Hepatic stellate cell (primary cell): Measurements from ENCODE around the gene PRDX2.

Source experiments
- DNase-seq: peaks from one replicate; pipeline ENCODE4 v3.0.0; 2011; ENCODE audit warnings: low spot score

The PRDX2 gene

DNA sequence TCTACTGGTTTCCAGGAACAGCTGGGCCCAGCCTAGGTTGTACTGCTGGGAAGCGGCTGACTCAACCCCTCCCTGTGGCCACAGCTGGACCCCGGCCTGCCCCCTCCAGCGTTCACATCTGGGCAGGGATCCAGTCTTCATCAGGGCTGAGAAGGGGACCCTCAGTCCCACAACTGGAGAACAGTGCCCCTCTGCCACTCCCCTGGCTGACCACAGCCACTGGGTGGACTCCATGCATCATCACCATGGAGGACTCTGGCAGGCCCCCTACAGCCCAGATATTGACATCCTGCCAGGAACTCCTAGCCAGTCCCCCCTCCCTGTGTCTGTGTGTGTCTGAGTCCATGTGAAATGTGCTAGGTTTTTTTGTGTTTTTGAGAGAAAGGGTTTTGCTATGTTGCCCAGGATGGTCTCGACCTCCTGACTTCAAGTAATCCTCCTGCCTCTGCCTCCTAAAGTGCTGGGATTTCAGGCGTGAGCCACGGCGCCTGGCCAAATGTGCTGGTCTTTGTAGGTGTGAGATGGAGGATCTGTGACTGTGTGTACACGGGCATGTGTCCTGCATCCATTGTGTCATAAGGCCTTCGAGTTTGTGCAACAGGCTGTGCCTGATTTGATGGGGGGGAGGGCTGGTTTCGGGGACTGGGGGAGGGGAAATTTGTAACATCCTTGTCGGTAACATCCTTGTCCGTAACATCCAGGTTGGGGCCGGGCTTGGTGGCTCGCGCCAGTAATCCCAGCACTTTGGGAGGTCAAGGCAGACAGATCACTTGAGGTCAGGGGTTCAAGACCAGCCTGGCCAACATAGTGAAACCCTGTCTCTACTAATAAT lies 22.2 kb downstream of the PRDX2 start:
- peak; percentile 73 for DNase-seq

DNA sequence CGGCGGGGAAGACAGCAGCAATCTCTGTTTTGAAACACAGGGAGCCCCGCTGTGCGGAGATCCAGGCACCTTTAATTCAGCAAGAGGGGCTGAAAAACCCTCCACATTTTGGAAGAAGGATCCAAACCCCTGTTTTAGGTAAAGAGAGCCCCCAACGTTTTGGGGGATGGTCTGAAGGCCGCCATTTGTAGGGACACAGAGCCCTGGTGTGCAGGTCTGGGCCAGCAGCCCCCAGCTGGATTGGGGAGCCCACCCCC lies 22.8 kb downstream of the PRDX2 start:
- no peak for DNase-seq

DNA sequence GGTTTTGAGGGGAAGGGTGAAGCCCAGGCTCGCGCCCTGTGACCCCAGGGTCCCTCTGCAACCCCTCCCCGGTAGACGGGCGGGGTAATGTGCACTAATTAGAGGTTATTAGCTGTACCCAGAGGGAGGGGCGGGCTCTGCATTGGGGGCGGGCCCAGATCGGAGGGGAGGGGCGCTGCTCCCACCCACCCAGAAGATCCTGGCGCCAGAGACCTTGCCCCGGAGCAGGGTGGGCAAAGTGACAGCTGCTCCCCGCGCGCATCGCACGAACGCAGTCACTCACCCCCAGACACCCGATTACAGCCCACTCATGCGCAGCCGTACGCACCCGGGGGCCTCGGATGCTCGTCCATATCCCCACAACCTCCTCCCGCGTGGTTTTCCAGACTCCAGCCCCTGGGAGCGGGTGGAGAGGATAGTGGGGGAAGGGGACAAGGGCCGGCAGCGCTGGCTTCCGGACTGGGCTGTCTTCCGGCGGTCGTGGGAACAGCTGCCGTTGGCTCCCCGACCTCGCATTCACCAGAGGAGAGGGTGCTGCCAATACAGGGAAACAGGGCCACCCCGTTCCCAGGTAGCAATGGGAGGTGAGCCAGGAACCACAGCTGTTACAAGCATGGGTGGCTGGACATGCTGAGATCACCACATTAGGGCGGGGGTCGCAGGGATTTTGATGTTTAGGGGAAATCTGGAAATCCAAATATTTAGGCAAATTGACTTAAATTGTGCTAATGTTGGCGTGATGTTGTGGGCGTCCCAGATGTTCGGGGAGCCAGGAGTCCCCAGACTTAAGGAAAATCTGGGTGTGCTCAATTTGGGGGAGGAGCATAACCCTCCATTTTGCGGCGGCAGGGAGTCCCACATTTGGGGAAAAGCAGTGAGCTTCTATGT lies 23.3 kb downstream of the PRDX2 start:
- DNase-seq, result peak; percentile 86

DNA sequence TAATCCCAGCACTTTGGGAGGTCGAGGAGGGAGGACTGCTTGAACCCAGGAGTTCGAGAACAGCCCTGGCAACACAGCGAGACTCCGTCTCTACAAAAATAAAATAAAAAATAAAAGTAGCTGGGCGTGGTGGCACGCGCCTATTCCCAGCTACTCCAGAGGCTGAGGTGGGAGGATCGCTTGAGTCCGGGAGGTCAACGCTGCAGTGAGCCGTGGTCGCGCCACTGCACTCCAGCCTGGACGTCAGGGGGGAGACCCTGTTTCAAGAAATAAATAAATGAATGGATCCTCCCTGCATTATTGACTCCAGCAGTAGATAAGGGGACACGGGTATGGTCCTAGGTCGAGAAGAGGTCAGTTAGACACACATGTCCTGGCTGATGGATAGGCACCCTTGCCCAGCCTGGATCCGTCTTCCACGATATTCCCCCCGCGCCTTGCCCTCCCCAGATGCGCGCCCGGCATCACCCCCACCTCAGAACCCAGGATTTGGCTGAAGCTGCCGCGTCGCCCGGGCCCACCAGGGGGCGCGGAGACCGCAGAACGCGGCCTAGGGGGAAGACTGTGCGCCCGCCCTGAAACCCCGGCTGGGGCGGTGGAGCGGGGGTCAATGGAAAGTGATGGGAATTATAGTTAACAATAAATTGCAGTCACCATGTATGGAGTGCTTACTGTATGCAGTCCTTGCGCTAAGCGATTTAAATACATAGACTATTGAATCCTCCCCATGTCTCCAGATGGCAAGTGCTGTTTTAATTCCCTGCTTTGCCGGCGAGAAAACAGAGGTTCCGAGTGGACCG lies 24.2 kb downstream of the PRDX2 start:
- peak; percentile 86 for DNase-seq

DNA sequence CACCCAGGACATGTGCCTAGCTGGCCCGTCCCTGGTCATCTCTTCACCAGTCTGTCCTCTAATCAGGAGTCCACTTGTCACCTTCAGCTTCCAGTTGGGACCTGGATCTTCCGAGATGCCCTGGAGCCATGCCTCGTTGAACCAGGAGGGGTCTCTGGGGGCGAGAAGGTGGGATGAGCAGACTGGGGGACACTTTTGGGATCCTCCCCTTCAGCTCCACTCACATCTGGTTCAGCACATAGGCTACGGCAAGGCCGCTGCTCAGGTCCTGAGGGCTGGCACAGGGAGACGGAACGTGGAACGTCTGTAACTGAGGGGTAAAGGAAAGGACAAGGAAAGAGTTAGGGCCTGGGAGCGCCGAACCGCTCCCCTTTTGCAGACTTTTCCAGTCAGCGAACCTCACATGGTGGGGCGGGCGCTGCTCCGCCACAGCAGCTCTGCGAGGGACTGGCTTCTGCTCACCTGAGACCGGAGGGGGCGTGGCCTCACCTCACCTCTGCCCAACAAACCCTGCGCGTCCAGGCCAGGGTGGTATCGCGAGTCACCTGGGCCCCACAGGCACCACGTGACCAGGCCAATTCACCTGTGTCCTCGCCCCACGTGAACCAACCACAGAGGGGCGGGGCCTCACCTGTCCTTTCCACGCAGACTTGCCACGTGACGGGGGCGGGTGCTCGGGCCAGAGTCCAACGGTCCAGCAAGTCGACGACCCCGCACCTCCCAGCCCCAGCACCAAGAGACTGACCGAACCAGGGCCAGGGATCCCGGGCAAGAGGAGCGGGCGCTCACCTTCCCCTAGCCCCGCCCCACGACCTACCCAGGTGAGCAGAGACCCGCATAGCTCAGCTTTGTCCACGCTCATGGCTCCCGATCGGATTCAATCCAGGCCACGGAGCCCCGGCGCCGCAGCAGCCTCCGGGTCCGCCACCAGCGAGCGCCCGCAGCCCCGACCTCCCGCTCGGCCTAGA lies 26.7 kb downstream of the PRDX2 start, which contains the start of gene HOOK2:
Gene HOOK2 (minus strand): TSS at position 965 of the 968 bp plus-strand sequence. CDS start 103 bp downstream, at position 862.
- no peak for DNase-seq

DNA sequence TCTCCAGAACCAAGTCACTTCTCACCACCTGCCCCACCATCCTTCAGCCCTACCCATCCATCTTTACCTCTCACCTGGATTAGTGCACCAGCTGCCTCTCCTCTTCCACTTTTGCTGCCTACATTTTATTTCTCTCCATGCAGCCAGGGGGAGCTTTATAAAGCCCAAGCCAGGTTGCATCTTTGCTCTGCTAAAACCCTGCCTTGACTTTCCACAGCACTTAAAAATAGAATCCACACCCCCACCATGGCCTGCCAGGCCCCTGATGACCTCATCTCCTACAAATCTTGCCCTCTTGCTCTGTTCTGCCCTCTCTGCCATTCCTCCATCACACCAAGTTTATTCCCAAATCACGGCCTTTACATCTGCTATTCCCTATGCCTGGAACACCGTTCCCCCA lies 28.0 kb downstream of the PRDX2 start:
- peak; percentile 58 for DNase-seq

DNA sequence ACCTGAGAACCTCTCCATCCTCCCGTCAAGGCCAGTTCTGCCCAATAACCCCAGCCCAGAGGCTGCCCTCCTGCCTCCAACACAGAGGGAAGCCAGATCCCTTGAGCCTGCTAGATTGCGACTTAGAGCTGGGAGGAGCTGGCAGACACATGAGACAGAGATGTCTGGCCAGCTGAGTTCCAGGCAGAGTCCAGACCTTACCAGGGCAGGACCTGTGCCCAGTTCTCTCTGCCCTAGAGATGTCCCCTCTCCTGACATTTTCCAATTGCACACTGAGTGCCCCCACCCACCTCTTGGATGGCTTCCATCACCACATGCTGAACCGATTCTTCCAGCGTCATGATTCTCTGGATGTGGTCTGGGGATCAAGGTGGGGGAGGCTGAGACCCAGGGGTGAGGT lies 29.3 kb downstream of the PRDX2 start:
- no peak for DNase-seq

DNA sequence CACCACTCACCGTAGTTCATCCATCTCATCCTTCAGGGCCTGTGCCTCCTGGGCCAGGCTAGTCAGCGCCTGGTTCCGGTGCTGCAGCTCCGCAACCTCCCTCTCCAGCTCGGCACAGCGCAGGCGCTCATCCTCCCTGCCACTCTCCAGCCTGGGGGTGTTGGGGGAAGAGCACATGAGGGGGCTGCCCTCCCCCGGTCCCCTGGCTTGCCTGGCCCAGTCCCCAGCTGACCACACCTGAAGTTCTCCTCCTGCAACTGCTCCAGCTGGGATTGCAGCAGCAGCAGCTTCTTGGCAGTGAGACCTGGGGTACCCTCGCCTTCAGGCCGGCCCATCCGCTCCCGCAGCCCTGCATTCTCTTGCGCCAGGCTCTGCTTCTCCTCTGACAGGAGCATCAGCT lies 30.7 kb downstream of the PRDX2 start:
- DNase-seq, result no peak

DNA sequence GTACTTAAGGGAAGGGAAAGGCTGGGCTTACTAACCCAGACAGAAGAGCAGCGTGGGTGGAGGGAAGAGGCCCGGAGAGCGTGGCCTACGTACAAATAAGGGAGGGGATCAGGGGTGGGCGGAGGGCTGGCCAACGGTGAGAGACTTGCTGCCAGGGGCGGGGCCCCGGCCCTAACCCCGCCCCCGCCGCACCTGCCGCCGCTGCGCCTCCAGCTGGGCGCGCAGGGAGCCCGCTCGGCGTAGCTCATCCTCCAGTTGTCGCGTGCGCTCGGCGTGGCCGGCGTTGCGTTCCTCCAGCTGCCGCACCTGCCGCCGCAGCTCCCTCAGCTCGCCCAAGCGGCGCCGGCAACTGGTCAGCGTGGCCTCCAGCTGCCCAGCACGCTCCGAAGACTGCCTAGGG lies 31.9 kb downstream of the PRDX2 start:
- no peak for DNase-seq

DNA sequence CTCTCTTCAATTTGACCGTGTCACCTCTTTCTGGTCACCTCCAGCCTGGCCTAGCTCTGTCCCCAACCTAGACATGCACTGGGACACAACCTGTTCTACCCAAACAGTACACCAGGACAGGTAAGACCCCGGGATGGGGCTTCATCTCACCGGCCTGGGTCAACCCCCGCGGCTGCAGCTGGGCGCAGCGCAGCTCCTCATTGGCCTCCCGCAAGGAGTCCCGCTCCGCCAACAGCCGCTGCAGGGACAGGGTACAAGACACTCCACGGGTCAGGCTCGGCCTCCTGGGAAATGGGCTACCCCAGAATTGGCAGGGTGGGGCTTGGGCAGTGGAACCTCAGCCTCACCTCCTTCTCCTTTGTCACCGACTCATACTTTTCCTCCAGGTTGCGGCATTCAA lies 33.9 kb downstream of the PRDX2 start:
- no peak for DNase-seq

DNA sequence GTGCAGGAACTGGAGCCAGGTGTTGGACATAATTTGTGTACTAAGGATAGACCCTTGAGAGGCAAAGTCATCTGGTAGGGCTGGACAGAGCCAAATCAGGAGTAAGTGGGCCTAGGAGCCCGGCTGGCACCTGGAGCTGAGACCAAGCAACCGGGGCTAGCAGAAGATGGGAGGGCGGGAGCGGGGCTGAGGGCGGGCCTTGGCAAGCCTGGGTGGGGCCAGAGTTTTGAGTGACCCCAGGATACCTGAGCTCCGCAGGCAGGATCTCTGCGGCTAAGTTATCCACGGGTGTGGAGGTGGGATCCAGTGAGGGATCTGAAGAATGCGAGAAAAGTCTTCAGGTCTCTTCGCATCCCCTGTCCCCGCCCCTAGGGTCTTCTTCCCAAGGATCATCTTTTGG lies 34.5 kb downstream of the PRDX2 start:
- DNase-seq, result no peak

DNA sequence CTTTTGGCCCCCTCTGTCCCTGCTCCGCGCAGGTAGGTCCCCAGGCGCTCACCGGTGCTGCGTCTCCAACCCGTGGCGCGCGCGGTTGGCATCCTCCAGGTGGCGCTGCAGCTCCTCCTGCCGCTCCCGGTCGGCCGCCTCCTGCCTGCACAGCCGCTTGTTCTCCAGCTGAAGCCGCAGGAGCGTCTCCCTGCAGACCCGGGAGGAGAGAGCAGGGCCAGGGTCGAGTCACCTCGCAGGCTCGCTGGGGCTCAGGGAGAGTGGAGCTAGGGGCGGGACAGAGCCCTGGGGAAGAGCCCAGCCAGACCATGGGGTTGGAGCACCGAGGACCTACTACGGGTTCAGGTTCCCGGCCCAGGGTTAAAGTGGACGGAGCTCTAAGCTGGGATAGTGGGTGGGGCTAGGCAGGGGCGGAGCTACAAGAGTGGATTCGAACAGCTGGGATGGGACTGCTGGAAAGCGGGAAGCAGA lies 35.5 kb downstream of the PRDX2 start:
- DNase-seq, result no peak

DNA sequence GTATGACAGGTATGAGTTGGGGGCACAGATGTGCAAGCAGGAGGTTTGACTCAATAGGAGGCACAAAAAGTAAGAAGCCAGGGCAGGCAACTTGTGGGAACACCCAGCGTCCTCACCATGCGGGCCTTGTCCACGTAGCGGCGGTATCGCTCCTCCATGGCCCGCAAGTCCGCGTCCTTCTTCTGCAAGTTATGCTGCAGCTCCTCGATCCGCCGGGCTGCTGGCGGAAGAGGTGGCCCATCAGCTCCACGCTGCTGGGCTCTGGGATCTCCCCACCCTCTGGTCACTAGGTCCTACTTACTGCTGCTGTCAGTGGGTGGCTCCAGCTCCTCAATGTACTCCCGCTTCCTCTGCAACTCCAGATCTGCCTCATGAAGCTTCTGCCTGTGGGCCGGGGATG lies 36.9 kb downstream of the PRDX2 start:
- no peak for DNase-seq

DNA sequence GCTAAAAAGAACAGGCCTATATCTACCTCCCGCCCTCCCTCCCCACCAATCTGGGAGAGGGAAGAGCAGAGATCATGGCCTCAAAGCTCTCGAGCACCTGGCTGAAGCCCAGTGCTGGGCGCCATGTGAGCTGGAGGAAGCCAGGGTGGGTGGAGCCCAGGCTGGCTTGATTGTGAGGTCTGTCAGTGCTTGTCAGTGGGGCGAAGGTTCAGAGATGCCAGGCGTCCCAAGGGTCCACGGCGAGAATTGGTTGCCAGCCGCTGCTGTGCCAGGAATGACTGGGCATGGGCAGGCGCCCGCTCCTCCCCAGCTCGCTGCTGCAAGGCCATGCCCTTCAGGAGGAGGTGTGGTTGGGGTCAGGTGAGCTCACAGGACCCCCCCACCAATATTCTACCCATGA lies 38.5 kb downstream of the PRDX2 start:
- DNase-seq, result no peak

DNA sequence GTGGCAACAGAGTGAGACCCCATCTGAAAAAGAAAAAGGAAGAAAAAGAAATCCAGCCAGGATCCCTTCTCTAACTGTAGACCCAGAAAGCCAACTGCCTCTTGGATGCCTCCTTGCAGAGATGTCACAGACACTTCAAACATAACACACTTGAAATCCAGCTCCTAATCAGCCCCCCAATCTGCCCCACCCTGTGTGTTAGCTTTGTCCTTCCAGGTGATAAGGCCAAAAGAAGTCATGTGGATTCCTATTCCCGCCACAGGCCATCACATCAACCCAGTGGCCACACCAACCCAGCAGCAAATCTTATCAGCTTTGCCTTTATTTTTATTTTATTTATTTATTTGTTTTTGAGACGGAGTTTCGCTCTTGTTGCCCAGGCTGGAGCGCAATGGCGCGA lies 41.9 kb downstream of the PRDX2 start:
- DNase-seq, result no peak

DNA sequence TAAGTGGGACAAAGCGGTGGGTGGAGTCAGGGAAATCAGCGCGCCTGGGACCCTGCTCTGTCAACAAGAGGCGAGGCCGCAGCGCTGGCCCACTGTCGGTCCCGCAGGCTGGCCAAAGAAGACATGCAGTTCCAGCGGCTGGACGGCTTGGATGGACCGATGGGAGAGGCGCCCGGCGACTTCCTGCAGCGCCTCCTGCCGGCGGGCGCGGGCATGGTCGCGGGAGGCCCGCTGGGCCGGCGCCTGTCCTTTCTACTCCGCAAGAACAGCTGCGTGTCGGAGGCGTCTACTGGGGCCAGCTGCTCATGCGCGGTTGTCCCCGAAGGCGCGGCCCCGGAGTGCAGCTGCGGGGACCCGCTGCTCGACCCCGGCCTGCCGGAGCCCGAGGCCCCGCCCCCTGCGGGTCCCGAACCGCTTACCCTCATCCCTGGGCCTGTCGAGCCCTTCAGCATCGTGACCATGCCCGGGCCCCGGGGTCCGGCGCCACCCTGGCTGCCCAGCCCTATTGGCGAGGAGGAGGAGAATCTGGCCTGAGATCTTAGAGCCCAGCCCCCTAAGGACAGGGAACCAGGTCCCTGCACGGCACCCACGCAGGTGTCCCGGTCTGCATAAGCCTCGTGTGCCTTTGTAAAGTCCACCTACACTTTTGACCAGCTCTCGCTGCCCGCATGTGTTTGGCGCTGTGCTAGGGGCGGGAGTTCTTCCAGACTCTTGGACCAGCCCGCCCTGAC lies 43.9 kb downstream of the PRDX2 start:
- peak; percentile 90 for DNase-seq

DNA sequence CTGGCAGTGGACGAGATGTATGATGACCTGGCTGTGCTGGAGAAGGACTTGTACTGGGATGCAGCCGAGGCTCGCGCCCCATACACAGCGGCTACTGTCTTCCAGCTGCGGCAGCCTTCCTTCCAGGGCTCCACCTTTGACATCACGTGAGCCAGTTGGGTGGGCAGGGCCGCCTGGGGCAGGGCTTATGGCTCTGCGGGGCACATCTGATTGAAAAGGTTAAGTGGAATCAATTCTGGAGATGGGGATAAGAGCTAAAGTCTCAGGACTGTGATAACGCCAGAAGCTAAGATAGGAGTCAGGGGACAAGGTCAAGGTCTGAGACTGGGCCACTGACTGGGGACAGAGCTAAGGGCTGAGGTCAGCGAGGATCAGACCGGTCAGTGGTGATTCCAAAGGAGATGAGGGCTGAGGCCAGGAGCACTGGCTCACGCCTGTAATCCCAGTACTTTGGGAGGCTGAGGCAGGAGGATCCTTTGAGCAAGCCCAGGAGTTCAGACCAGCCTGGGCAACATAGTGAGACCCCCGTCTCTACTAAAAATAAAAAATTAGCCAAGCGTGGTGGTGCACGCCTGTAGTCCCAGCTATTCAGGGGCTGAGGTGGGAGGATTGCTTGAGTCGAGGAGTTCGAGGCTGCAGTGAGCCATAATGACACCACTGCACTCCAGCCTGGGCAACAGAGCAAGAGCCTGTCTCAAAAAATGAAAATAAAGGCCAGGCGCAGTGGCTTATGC lies 45.3 kb downstream of the PRDX2 start:
- DNase-seq, result no peak

DNA sequence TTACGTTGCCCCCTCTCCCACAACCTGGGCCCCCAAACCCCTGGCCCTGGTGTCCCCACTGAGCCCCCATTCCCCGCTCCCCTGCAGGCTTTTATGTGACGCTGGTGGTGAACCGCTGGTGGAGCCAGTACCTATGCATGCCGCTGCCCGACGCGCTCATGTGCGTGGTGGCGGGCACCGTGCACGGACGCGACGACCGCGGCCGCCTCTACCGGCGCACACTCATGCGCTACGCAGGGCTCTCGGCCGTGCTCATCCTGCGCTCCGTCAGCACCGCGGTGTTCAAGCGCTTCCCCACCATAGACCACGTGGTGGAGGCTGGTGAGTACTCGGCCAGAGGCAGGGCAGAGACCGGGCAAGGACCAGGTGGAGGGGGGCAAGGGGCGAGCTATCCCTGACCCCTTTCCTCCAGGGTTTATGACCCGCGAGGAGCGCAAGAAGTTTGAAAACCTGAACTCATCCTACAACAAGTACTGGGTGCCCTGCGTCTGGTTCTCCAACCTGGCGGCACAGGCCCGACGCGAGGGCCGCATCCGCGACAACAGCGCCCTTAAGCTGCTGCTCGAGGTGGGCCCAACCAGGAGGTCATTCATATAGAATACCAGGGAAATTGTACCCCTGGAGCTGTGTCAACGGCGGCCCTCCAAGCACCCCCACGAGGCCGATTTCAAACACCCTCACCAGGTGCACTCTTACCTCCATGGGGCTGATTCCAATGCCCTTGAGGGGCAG lies 47.0 kb downstream of the PRDX2 start:
- DNase-seq, result no peak
